ENCODE data around the gene TOMM20L. TPM values are rescaled to one million over a fixed set of nuclear protein-coding genes. Genes with fewer than 3 reads are reported as not detected.
"Not testable (repeated sequence)": the region's sequence is repeated elsewhere in the genome, so short reads cannot be mapped to it uniquely, and the experiment has no call there.

Gene TOMM20L
- total RNA-seq = not detected

- DNase-seq (ENCODE audit: low spot score) = peak; percentile 78
Observed at GRCh38 chr14:58395812-58396788, at the start of gene TOMM20L. Gene TOMM20L (plus strand): TSS chr14:58395930. CDS start chr14:58395958, 28 bp downstream.

GRCh38 chr14:58353516-58354299 is 42.0 kb upstream of the TOMM20L start:
- no peak for DNase-seq (ENCODE audit: low spot score)

- DNase-seq (ENCODE audit: low spot score) = no peak
Observed at GRCh38 chr14:58354808-58355207, 40.9 kb upstream of the TOMM20L start.

GRCh38 chr14:58356268-58356667 is 39.5 kb upstream of the TOMM20L start:
- DNase-seq (ENCODE audit: low spot score) = no peak

GRCh38 chr14:58362272-58362671 is 33.5 kb upstream of the TOMM20L start:
- not testable (repeated sequence) for DNase-seq (ENCODE audit: low spot score)

GRCh38 chr14:58362798-58363412 is 32.8 kb upstream of the TOMM20L start:
- no peak for DNase-seq (ENCODE audit: low spot score)

GRCh38 chr14:58364316-58364715 is 31.4 kb upstream of the TOMM20L start:
- no peak for DNase-seq (ENCODE audit: low spot score)

- DNase-seq (ENCODE audit: low spot score) = no peak
Observed at GRCh38 chr14:58367296-58367695, 28.4 kb upstream of the TOMM20L start.

GRCh38 chr14:58368956-58369355 is 26.8 kb upstream of the TOMM20L start:
- no peak for DNase-seq (ENCODE audit: low spot score)

GRCh38 chr14:58376791-58377190 is 18.9 kb upstream of the TOMM20L start:
- DNase-seq (ENCODE audit: low spot score) = no peak

GRCh38 chr14:58390830-58391229 is 4.9 kb upstream of the TOMM20L start:
- DNase-seq (ENCODE audit: low spot score) = no peak

- no peak for DNase-seq (ENCODE audit: low spot score)
Observed at GRCh38 chr14:58395562-58395811, 243 bp upstream of the TOMM20L start.

GRCh38 chr14:58397156-58397555 is 1.4 kb downstream of the TOMM20L start:
- DNase-seq (ENCODE audit: low spot score) = no peak

- no peak for DNase-seq (ENCODE audit: low spot score)
Observed at GRCh38 chr14:58398495-58398894, 2.8 kb downstream of the TOMM20L start.

- no peak for DNase-seq (ENCODE audit: low spot score)
Observed at GRCh38 chr14:58398895-58399294, 3.2 kb downstream of the TOMM20L start.

GRCh38 chr14:58401587-58401986 is 5.9 kb downstream of the TOMM20L start:
- no peak for DNase-seq (ENCODE audit: low spot score)

GRCh38 chr14:58408681-58409215 is 13.0 kb downstream of the TOMM20L start:
- DNase-seq (ENCODE audit: low spot score) = no peak

- no peak for DNase-seq (ENCODE audit: low spot score)
Observed at GRCh38 chr14:58414845-58415244, 19.1 kb downstream of the TOMM20L start.

- DNase-seq (ENCODE audit: low spot score) = no peak
Observed at GRCh38 chr14:58415636-58416547, 20.2 kb downstream of the TOMM20L start.

- DNase-seq (ENCODE audit: low spot score) = not testable (repeated sequence)
Observed at GRCh38 chr14:58416934-58417333, 21.2 kb downstream of the TOMM20L start.

GRCh38 chr14:58426670-58427280 is 31.0 kb downstream of the TOMM20L start:
- DNase-seq (ENCODE audit: low spot score) = peak; percentile 61
